ENCODE results near the gene MPC1.

Gene MPC1

GRCh38 chr6:166341464-166341863, 41.3 kb downstream of the MPC1 start:
- H3K9me3 ChIP-seq (ENCODE audit: control insufficient read depth, low read length), result no peaks in the 10 kb centered on the region
- no peaks in the 10 kb centered on the region for H3K4me1 ChIP-seq (ENCODE audit: control insufficient read depth, insufficient read depth, low read length)
- no peaks in the 10 kb centered on the region for H3K27me3 ChIP-seq (ENCODE audit: control insufficient read depth, insufficient read depth, low read length, poor library complexity, severe bottlenecking)
- H3K27ac ChIP-seq (ENCODE audit: insufficient read depth, low read depth, low read length, poor library complexity, severe bottlenecking), result no peak overlapping the region
- no peaks in the 10 kb centered on the region for H3K36me3 ChIP-seq (ENCODE audit: control insufficient read depth, insufficient read depth, low read length)
- 70 to 73% methylated on average over 7 of the region's 7 CpGs for WGBS, 2 experiments
- peak overlapping the region; percentile 77 for H3K4me3 ChIP-seq (ENCODE audit: insufficient read depth, low read depth, low read length)

GRCh38 chr6:166338854-166339253, 43.9 kb downstream of the MPC1 start:
- Histone ChIP-seq H3K27me3 (ENCODE audit: control insufficient read depth, insufficient read depth, low read length, poor library complexity, severe bottlenecking) (no peaks in the 10 kb centered on the region), H3K4me1 (ENCODE audit: control insufficient read depth, insufficient read depth, low read length) (no peaks in the 10 kb centered on the region), H3K4me3 (ENCODE audit: insufficient read depth, low read depth, low read length) (no peak overlapping the region), H3K9me3 (ENCODE audit: control insufficient read depth, low read length) (no peaks in the 10 kb centered on the region), H3K27ac (ENCODE audit: insufficient read depth, low read depth, low read length, poor library complexity, severe bottlenecking) (no peak overlapping the region), H3K36me3 (ENCODE audit: control insufficient read depth, insufficient read depth, low read length) (no peaks in the 10 kb centered on the region)
- WGBS, 2 experiments, result 94 to 95% methylated on average over 9 of the region's 9 CpGs

- Histone ChIP-seq H3K9me3 (ENCODE audit: control insufficient read depth, low read length) (no peaks in the 10 kb centered on the region), H3K27me3 (ENCODE audit: control insufficient read depth, insufficient read depth, low read length, poor library complexity, severe bottlenecking) (no peaks in the 10 kb centered on the region), H3K36me3 (ENCODE audit: control insufficient read depth, insufficient read depth, low read length) (no peaks in the 10 kb centered on the region), H3K4me1 (ENCODE audit: control insufficient read depth, insufficient read depth, low read length) (no peaks in the 10 kb centered on the region), H3K4me3 (ENCODE audit: insufficient read depth, low read depth, low read length) (no peak overlapping the region), H3K27ac (ENCODE audit: insufficient read depth, low read depth, low read length, poor library complexity, severe bottlenecking) (no peak overlapping the region)
- 92% methylated on average over 3 of the region's 3 CpGs for WGBS, 2 experiments
These were observed 45.9 kb downstream of the MPC1 start for GRCh38 chr6:166336847-166337246.

- WGBS, 2 experiments, result 93 to 95% methylated on average over 11 of the region's 11 CpGs
- no peaks in the 10 kb centered on the region for H3K4me1 ChIP-seq (ENCODE audit: control insufficient read depth, insufficient read depth, low read length)
- H3K27ac ChIP-seq (ENCODE audit: insufficient read depth, low read depth, low read length, poor library complexity, severe bottlenecking), result no peak overlapping the region
- H3K27me3 ChIP-seq (ENCODE audit: control insufficient read depth, insufficient read depth, low read length, poor library complexity, severe bottlenecking), result no peaks in the 10 kb centered on the region
- H3K4me3 ChIP-seq (ENCODE audit: insufficient read depth, low read depth, low read length), result no peak overlapping the region
- no peaks in the 10 kb centered on the region for H3K36me3 ChIP-seq (ENCODE audit: control insufficient read depth, insufficient read depth, low read length)
- H3K9me3 ChIP-seq (ENCODE audit: control insufficient read depth, low read length), result no peaks in the 10 kb centered on the region
These were observed 47.1 kb downstream of the MPC1 start for GRCh38 chr6:166335378-166336302.

GRCh38 chr6:166334878-166335277, 47.9 kb downstream of the MPC1 start:
- H3K4me3 ChIP-seq (ENCODE audit: insufficient read depth, low read depth, low read length), result no peak overlapping the region
- H3K9me3 ChIP-seq (ENCODE audit: control insufficient read depth, low read length), result no peaks in the 10 kb centered on the region
- no peaks in the 10 kb centered on the region for H3K4me1 ChIP-seq (ENCODE audit: control insufficient read depth, insufficient read depth, low read length)
- H3K27me3 ChIP-seq (ENCODE audit: control insufficient read depth, insufficient read depth, low read length, poor library complexity, severe bottlenecking), result no peaks in the 10 kb centered on the region
- WGBS, 2 experiments, result 96 to 98% methylated on average over 8 of the region's 8 CpGs
- H3K27ac ChIP-seq (ENCODE audit: insufficient read depth, low read depth, low read length, poor library complexity, severe bottlenecking), result no peak overlapping the region
- H3K36me3 ChIP-seq (ENCODE audit: control insufficient read depth, insufficient read depth, low read length), result no peaks in the 10 kb centered on the region

GRCh38 chr6:166333172-166333995, 49.4 kb downstream of the MPC1 start:
- WGBS, 2 experiments, result 89 to 92% methylated on average over 23 of the region's 23 CpGs
- Histone ChIP-seq H3K36me3 (ENCODE audit: control insufficient read depth, insufficient read depth, low read length) (no peaks in the 10 kb centered on the region), H3K27me3 (ENCODE audit: control insufficient read depth, insufficient read depth, low read length, poor library complexity, severe bottlenecking) (no peaks in the 10 kb centered on the region), H3K4me1 (ENCODE audit: control insufficient read depth, insufficient read depth, low read length) (no peaks in the 10 kb centered on the region), H3K4me3 (ENCODE audit: insufficient read depth, low read depth, low read length) (no peak overlapping the region), H3K27ac (ENCODE audit: insufficient read depth, low read depth, low read length, poor library complexity, severe bottlenecking) (no peak overlapping the region), H3K9me3 (ENCODE audit: control insufficient read depth, low read length) (no peaks in the 10 kb centered on the region)

GRCh38 chr6:166331503-166332415, 51.0 kb downstream of the MPC1 start:
- H3K4me3 ChIP-seq (ENCODE audit: insufficient read depth, low read depth, low read length), result no peak overlapping the region
- no peaks in the 10 kb centered on the region for H3K27me3 ChIP-seq (ENCODE audit: control insufficient read depth, insufficient read depth, low read length, poor library complexity, severe bottlenecking)
- no peaks in the 10 kb centered on the region for H3K9me3 ChIP-seq (ENCODE audit: control insufficient read depth, low read length)
- H3K4me1 ChIP-seq (ENCODE audit: control insufficient read depth, insufficient read depth, low read length), result no peaks in the 10 kb centered on the region
- WGBS, 2 experiments, result 85 to 88% methylated on average over 7 to 9 of the region's 13 CpGs
- H3K36me3 ChIP-seq (ENCODE audit: control insufficient read depth, insufficient read depth, low read length), result no peaks in the 10 kb centered on the region
- no peak overlapping the region for H3K27ac ChIP-seq (ENCODE audit: insufficient read depth, low read depth, low read length, poor library complexity, severe bottlenecking)

GRCh38 chr6:166330612-166331011, 52.1 kb downstream of the MPC1 start:
- Histone ChIP-seq H3K4me3 (ENCODE audit: insufficient read depth, low read depth, low read length) (no peak overlapping the region), H3K9me3 (ENCODE audit: control insufficient read depth, low read length) (no peaks in the 10 kb centered on the region), H3K4me1 (ENCODE audit: control insufficient read depth, insufficient read depth, low read length) (no peaks in the 10 kb centered on the region), H3K36me3 (ENCODE audit: control insufficient read depth, insufficient read depth, low read length) (peaks cover 9% of the 10 kb centered on the region), H3K27me3 (ENCODE audit: control insufficient read depth, insufficient read depth, low read length, poor library complexity, severe bottlenecking) (no peaks in the 10 kb centered on the region), H3K27ac (ENCODE audit: insufficient read depth, low read depth, low read length, poor library complexity, severe bottlenecking) (no peak overlapping the region)
- WGBS, 2 experiments, result 33 to 36% methylated on average over 11 of the region's 11 CpGs

GRCh38 chr6:166325383-166326042, 57.2 kb downstream of the MPC1 start:
- H3K9me3 ChIP-seq (ENCODE audit: control insufficient read depth, low read length), result no peaks in the 10 kb centered on the region
- H3K27ac ChIP-seq (ENCODE audit: insufficient read depth, low read depth, low read length, poor library complexity, severe bottlenecking), result no peak overlapping the region
- WGBS, 2 experiments, result 90 to 94% methylated on average over 6 of the region's 6 CpGs
- H3K27me3 ChIP-seq (ENCODE audit: control insufficient read depth, insufficient read depth, low read length, poor library complexity, severe bottlenecking), result no peaks in the 10 kb centered on the region
- no peak overlapping the region for H3K4me3 ChIP-seq (ENCODE audit: insufficient read depth, low read depth, low read length)
- peaks cover 13% of the 10 kb centered on the region for H3K36me3 ChIP-seq (ENCODE audit: control insufficient read depth, insufficient read depth, low read length)
- H3K4me1 ChIP-seq (ENCODE audit: control insufficient read depth, insufficient read depth, low read length), result no peaks in the 10 kb centered on the region

Data from ectodermal cell (in vitro differentiated cells).